Activated naive CD4-positive, alpha-beta T cell treated with anti-CD3 and anti-CD28 coated beads for 36 hours (primary cell): ENCODE measurements around the gene RXFP2. TPM values are rescaled to one million over a fixed set of nuclear protein-coding genes. Genes with fewer than 3 reads are reported as not detected.

ENCODE experiments used
- CTCF ChIA-PET: fragments of 350-600 bp; sonication (Branson Sonifier 250); formaldehyde crosslinking; loops from one replicate; lab custom pipeline; 2021; ENCODE audit warnings: antibody characterized with exemption; lab: Charles Lee
- DNase-seq: peaks from one replicate; pipeline ENCODE4 v3.0.0-alpha.2; 2020
- H3K27ac Mint-ChIP-seq: one replicate; pipeline ENCODE4 v1.8.0; 2021; ENCODE audit warnings: mild to moderate bottlenecking, mixed read lengths
- H3K27me3 Mint-ChIP-seq: one replicate; pipeline ENCODE4 v1.8.0; 2021; ENCODE audit warnings: low read depth, mixed read lengths
- H3K36me3 Mint-ChIP-seq: one replicate; pipeline ENCODE4 v1.8.0; 2021; ENCODE audit warnings: low read depth, mixed read lengths
- H3K4me1 Mint-ChIP-seq: one replicate; pipeline ENCODE4 v1.8.0; 2021; ENCODE audit warnings: low read depth, mixed read lengths
- H3K4me3 Mint-ChIP-seq: one replicate; pipeline ENCODE4 v1.8.0; 2021; ENCODE audit warnings: mild to moderate bottlenecking, moderate library complexity, mixed read lengths
- H3K9me3 Mint-ChIP-seq: one replicate; pipeline ENCODE4 v1.8.0; 2021; ENCODE audit warnings: mixed read lengths
- intact Hi-C: fragments of 100-400 bp; cut with micrococcal nuclease; formaldehyde crosslinking; loops from one replicate; pipeline ENCODE4 v1.15.1; 2023
- total RNA-seq, 2 experiments: library from RNA; stranded (reverse); gene quantifications; one replicate each; pipeline ENCODE4 v1.2.3, GENCODE V29; 2021

Gene RXFP2
- total RNA-seq, 2 experiments from 2014 or later: not detected

GRCh38 chr13:31801088-31801487 lies 61.8 kb downstream of the RXFP2 start:
- Mint-ChIP-seq H3K36me3 (no peaks in the 10 kb centered on the region), H3K4me3 (no peak overlapping the region), H3K9me3 (no peaks in the 10 kb centered on the region), H3K27me3 (peaks cover 2% of the 10 kb centered on the region), H3K4me1 (no peaks in the 10 kb centered on the region), H3K27ac (no peak overlapping the region)
- DNase-seq: no peak
- CTCF ChIA-PET: no interaction called here
- intact Hi-C loops: no loop called here

GRCh38 chr13:31803311-31803710 lies 64.0 kb downstream of the RXFP2 start:
- CTCF ChIA-PET: no interaction called here
- Mint-ChIP-seq H3K36me3 (no peaks in the 10 kb centered on the region), H3K4me1 (no peaks in the 10 kb centered on the region), H3K27me3 (peaks cover 3% of the 10 kb centered on the region), H3K9me3 (no peaks in the 10 kb centered on the region), H3K27ac (no peak overlapping the region), H3K4me3 (no peak overlapping the region)
- intact Hi-C loops: no loop called here
- DNase-seq: no peak

DNA sequence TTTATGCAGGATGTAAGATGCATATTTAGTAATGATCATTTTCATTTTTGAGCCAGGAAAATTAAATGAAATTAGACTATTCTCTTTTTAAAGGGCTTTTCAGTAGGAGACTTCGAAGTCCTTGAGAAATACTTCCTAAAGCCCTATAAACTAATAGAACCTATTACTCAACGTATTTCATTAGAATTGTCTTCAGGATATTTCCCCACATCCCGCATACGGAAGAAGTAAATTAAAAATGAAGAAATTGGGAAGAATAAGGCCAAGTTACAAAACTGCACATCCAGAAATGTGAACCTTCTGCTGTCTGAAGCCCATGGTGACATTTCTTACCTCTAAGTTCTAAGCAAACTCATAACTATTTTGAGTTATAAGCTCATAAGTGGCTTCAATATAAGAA lies 66.5 kb downstream of the RXFP2 start:
- CTCF ChIA-PET: no interaction called here
- intact Hi-C loops: no loop called here
- peaks cover 3% of the 10 kb centered on the region for H3K27me3 Mint-ChIP-seq
- no peak overlapping the region for H3K4me3 Mint-ChIP-seq
- H3K27ac Mint-ChIP-seq: no peak overlapping the region
- peaks cover 4% of the 10 kb centered on the region for H3K9me3 Mint-ChIP-seq
- H3K36me3 Mint-ChIP-seq: no peaks in the 10 kb centered on the region
- H3K4me1 Mint-ChIP-seq: no peaks in the 10 kb centered on the region
- no peak for DNase-seq

DNA sequence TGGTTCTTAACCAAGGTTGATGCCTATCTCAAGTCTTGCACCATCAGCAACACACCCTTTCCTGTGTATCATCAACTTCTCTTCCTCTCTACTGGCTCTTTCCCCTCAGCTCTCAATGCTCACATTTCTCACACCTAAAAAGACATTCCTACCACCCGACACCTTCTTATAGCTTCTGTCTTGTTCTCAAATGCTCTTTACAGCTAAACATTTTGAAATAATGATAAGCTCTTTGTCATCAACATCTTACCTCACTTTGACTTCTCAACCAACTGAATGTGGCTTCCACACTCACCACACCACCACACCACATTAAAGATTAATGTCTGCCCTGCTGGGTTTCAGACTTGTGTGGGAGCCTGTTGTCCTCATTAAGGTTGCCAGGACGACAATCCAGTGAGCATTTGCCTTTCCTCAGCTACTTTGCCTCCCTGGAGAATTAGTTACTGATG lies 67.8 kb downstream of the RXFP2 start:
- Mint-ChIP-seq H3K36me3 (no peaks in the 10 kb centered on the region), H3K9me3 (peaks cover 4% of the 10 kb centered on the region), H3K4me1 (no peaks in the 10 kb centered on the region), H3K27me3 (peaks cover 3% of the 10 kb centered on the region), H3K27ac (no peak overlapping the region), H3K4me3 (no peak overlapping the region)
- CTCF ChIA-PET: no interaction called here
- intact Hi-C loops: no loop called here
- DNase-seq: no peak

DNA sequence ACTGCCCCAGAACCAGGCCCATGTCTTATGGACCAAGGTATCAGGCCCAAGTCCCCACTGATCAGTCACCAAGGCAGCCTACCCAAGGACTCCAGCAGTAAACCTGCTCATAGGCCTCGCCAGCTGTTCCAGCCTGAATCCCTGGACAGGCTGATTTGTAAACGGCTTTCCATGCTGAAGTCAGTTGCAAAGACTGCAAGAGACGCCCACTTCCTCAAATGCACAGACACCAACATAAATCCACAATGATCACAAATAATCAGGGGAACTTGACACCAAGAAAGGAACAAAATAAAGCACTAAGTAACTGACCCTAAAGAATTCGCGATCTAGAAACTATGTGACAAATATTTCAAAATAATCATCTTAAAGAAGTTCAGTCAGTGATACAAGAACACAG lies 75.2 kb downstream of the RXFP2 start:
- Mint-ChIP-seq H3K27me3 (no peaks in the 10 kb centered on the region), H3K4me1 (no peaks in the 10 kb centered on the region), H3K4me3 (no peak overlapping the region), H3K27ac (no peak overlapping the region), H3K36me3 (peaks cover 2% of the 10 kb centered on the region), H3K9me3 (peaks cover 18% of the 10 kb centered on the region)
- CTCF ChIA-PET: no interaction called here
- DNase-seq: no peak
- intact Hi-C loops: no loop called here

- no peaks in the 10 kb centered on the region for H3K27me3 Mint-ChIP-seq
- H3K4me1 Mint-ChIP-seq: no peaks in the 10 kb centered on the region
- DNase-seq: no peak
- H3K9me3 Mint-ChIP-seq: peaks cover 14% of the 10 kb centered on the region
- intact Hi-C loops: no loop called here
- no peak overlapping the region for H3K4me3 Mint-ChIP-seq
- peaks cover 2% of the 10 kb centered on the region for H3K36me3 Mint-ChIP-seq
- CTCF ChIA-PET: interaction anchor here (0.8 kb wide), 1 partner anchor 14 kb away, joined by 3 read pairs; no protein-coding TSS in a partner anchor
- H3K27ac Mint-ChIP-seq: no peak overlapping the region
Observed at GRCh38 chr13:31815361-31816144, 76.2 kb downstream of the RXFP2 start.

DNA sequence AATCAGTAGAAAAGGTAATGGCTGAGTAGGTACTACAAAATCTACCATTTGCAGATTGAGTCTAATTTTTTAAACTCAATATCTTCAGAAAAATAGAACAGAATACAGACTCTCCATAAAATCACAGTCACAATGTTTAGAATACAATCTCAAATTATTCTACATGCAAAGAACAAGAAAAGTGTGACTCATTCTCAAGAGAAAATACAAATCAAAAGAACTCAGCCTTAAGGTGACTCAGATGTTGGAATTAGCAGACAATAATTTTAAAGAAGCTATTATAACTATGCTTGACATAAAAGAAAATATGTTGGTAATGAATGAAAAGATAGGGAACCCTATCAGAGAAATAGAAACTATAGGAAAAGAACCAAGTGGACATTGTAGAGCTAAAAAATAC lies 78.9 kb downstream of the RXFP2 start:
- DNase-seq: no peak
- Mint-ChIP-seq H3K27me3 (no peaks in the 10 kb centered on the region), H3K4me3 (no peak overlapping the region), H3K36me3 (peaks cover 2% of the 10 kb centered on the region), H3K27ac (no peak overlapping the region), H3K9me3 (peaks cover 14% of the 10 kb centered on the region), H3K4me1 (no peaks in the 10 kb centered on the region)
- CTCF ChIA-PET: no interaction called here
- intact Hi-C loops: no loop called here

DNA sequence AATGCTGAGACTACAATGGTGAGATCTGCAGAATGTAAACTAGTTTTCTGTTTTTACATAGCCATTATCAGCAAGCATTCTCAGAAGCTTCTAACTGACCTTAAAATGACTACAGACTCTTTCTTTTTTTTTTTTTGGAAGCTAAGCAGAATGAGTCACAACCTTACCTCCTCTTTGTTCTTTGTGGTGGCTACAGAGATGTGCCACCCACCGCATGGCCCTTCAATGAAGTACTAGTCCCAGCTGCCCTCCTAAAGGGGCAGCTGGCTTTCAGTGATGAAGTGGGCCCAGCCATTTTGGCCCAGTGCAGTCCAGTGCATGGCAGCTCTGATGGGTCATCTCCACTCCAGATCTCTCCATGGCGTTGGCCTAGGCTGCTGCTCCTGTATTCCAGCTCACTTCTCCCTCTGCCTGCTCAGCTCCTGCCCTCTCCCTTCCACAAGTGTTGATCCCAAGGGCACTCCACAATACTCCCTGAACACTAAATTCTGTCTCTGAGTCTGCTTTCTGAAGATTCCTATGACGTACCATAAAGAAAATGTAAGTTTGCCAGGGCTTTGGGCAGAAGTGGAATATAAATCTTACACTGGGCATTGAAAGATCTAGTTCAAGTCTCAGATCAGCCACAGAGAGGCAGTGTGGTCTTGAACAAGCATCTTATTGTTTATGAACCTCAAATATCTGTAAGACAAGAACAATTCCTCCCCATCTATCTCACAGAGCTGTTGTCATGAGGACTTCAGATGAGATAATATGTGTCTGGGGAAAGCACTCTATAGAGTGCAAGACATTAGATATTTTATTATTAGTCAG lies 85.6 kb downstream of the RXFP2 start:
- H3K27me3 Mint-ChIP-seq: peaks cover 2% of the 10 kb centered on the region
- no peaks in the 10 kb centered on the region for H3K9me3 Mint-ChIP-seq
- CTCF ChIA-PET: interaction anchor here (0.6 kb wide), 1 partner anchor 1499 kb away, joined by 5 read pairs; no protein-coding TSS in a partner anchor
- DNase-seq: no peak
- no peak overlapping the region for H3K4me3 Mint-ChIP-seq
- no peak overlapping the region for H3K27ac Mint-ChIP-seq
- H3K36me3 Mint-ChIP-seq: no peaks in the 10 kb centered on the region
- H3K4me1 Mint-ChIP-seq: no peaks in the 10 kb centered on the region
- intact Hi-C loops: no loop called here

DNA sequence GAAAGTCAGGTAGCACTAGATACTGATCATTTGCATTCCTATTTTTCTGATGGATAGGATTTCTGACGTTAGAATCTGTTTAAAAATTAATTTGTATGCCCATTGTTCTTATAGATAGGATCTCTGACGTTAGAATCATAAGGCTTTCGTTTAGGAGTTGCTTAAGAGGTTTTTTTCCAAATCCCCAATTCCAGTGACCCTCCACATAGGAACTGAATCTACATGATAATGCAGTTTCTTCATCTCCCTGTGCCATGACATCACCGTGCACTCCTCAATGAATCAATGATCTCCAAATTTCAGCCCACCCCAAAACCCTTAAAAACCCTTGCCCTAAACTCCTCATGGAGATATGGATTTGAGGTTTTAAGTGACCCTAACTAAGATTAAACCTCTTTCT lies 87.2 kb downstream of the RXFP2 start:
- no peak overlapping the region for H3K4me3 Mint-ChIP-seq
- H3K9me3 Mint-ChIP-seq: no peaks in the 10 kb centered on the region
- H3K36me3 Mint-ChIP-seq: no peaks in the 10 kb centered on the region
- no peaks in the 10 kb centered on the region for H3K4me1 Mint-ChIP-seq
- DNase-seq: no peak
- peaks cover 2% of the 10 kb centered on the region for H3K27me3 Mint-ChIP-seq
- CTCF ChIA-PET: no interaction called here
- intact Hi-C loops: no loop called here
- H3K27ac Mint-ChIP-seq: no peak overlapping the region

DNA sequence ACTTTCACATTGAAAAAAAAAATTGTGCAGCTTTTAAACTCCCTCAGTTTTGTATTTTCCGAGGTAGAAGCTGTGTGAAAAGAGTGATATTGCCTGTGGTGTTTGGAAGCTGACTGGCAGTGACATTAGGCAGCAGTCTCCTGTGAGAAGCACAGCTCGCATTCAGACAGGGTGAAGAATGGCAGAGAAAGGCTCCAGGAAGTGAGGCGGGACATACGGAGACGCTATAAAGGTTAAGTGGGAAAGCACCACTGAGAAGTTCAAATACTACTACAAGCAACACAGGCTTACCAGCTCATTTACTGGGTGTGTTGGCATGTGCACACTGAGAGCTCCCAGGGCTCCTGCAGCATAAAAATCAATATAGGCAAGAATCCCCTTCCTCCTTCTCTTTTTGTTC lies 88.4 kb downstream of the RXFP2 start:
- intact Hi-C loops: no loop called here
- peaks cover 2% of the 10 kb centered on the region for H3K27me3 Mint-ChIP-seq
- H3K27ac Mint-ChIP-seq: no peak overlapping the region
- CTCF ChIA-PET: no interaction called here
- DNase-seq: no peak
- H3K4me3 Mint-ChIP-seq: no peak overlapping the region
- H3K36me3 Mint-ChIP-seq: no peaks in the 10 kb centered on the region
- H3K4me1 Mint-ChIP-seq: no peaks in the 10 kb centered on the region
- H3K9me3 Mint-ChIP-seq: no peaks in the 10 kb centered on the region

GRCh38 chr13:31835932-31836331 lies 96.6 kb downstream of the RXFP2 start:
- Mint-ChIP-seq H3K4me1 (no peaks in the 10 kb centered on the region), H3K27ac (no peak overlapping the region), H3K27me3 (peaks cover 2% of the 10 kb centered on the region), H3K4me3 (no peak overlapping the region), H3K9me3 (no peaks in the 10 kb centered on the region), H3K36me3 (no peaks in the 10 kb centered on the region)
- CTCF ChIA-PET: no interaction called here
- intact Hi-C loops: no loop called here
- DNase-seq: no peak

- Mint-ChIP-seq H3K4me3 (no peak overlapping the region), H3K36me3 (no peaks in the 10 kb centered on the region), H3K27me3 (peaks cover 44% of the 10 kb centered on the region), H3K4me1 (peaks cover 2% of the 10 kb centered on the region), H3K27ac (no peak overlapping the region), H3K9me3 (no peaks in the 10 kb centered on the region)
- intact Hi-C loops: no loop called here
- no peak for DNase-seq
- CTCF ChIA-PET: no interaction called here
Observed at GRCh38 chr13:31843044-31843443, 103.7 kb downstream of the RXFP2 start.
